ENCODE results near the gene RSRP1. TPM values are rescaled to one million over a fixed set of nuclear protein-coding genes. Genes with fewer than 3 reads are reported as not detected.
"Not testable (repeated sequence)": the region's sequence is repeated elsewhere in the genome, so short reads cannot be mapped to it uniquely, and the experiment has no call there.

RSRP1 gene
- total and polyA plus RNA-seq, 2 donors (not counting 1 experiment from before 2014, with no cell fraction given) = 387 to 482 TPM

DNA sequence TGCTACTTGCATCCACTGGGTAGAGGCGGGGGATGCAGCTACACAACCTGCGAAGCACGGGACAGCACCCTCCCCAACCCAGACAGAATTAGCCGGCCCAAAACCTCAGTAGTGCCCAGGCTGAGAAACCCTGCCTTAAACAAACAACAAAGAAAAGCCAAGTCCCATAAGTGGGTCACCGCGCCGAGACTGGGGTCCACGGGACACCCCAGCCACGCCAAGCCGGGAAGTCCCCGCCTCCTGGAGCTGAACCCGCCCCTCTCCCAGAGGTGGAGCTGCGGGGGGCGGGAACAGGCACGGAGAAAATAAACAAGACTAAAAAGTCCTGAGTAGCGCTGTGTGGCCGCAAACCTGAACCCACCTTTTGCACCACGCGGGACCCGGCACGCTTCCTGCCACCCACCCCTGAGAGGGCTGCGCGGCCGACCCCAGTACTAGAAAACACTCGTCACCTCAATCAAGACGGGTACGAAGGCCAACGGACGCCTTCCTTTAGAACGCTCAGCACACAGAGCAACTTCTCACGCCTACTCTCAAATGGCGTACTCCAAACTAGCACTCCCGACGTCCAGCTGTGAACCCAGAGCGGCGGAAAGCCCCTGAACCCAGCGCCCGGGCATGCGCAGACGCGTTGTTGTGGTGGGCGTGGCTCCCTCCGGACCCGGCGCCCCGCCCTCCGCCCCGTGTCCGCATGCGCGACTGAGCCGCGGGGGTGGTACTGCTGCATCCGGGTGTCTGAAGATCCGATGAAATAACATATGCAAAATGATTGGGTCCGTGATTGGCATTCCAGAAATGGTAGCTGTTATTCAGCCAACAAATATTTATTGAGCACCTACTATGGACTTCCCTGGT lies 20.3 kb upstream of the RSRP1 start:
- H3K27me3 ChIP-seq (replicated peaks in 1 of 4; ENCODE audit: control extremely low read depth in 1 of 4, control insufficient read depth in 3 of 4, insufficient read depth in 4 of 4, low read length in 3 of 4); H4K20me1 ChIP-seq (ENCODE audit: control insufficient read depth, insufficient read depth, low read length, poor library complexity, severe bottlenecking); H3K9me3 ChIP-seq (ENCODE audit: control extremely low read depth in 1 of 3, control insufficient read depth in 2 of 3, insufficient read depth in 1 of 3, low read length in 2 of 3); H3K9me3 Mint-ChIP-seq (ENCODE audit: insufficient read depth); DNase-seq; CTCF ChIA-PET; H3K36me3 ChIP-seq (replicated peaks in 1 of 2; ENCODE audit: control extremely low read depth in 1 of 2, control insufficient read depth in 1 of 2, extremely low read depth in 1 of 2, insufficient read depth in 2 of 2, low read length in 1 of 2); H3K4me1 ChIP-seq (ENCODE audit: control insufficient read depth in 2 of 2, insufficient read depth in 2 of 2, low read length in 2 of 2); H3K27me3 Mint-ChIP-seq: not testable (repeated sequence)
- H3K4me2 ChIP-seq (replicated peaks; ENCODE audit: low read depth, low read length, poor library complexity, severe bottlenecking) = peak overlapping the region; percentile 38
- peak overlapping the region; percentile 96 for H3K4me3 Mint-ChIP-seq
- H3K79me2 ChIP-seq (ENCODE audit: control insufficient read depth, insufficient read depth, low read length) = peaks cover 12% of the 10 kb centered on the region
- peak; percentile 80 for ATAC-seq (ENCODE audit: low read depth)
- POLR2A ChIA-PET = interaction anchor here (0.6 to 1.5 kb wide), 3 partner anchors 20 to 35 kb away, joined by 4 to 7 read pairs (median 4); partner anchors contain the start of genes RSRP1 and SYF2
- peak overlapping the region; percentile 96 for H3K27ac Mint-ChIP-seq
- H3K4me1 Mint-ChIP-seq = peaks cover 22% of the 10 kb centered on the region
- WGBS (ENCODE audit: insufficient coverage) = 2% methylated on average over 6 of the region's 56 CpGs
- peak overlapping the region in 4 of 5 experiments; percentile 42 to 55 (median 50) for H3K4me3 ChIP-seq (ENCODE audit: control extremely low read depth in 1 of 5, extremely low read depth in 1 of 5, insufficient read depth in 1 of 5, low read depth in 2 of 5, low read length in 4 of 5)
- intact Hi-C loops (cut with micrococcal nuclease) = loop anchor here (1.0 to 5.0 kb wide), 2 partner anchors 20 to 35 kb away; partner anchors contain the start of genes RSRP1 and SYF2
- peak overlapping the region; percentile 57 for H3K9ac ChIP-seq (ENCODE audit: low read length)
- peak overlapping the region; percentile 71 to 72 for H3K27ac ChIP-seq (ENCODE audit: low read length in 2 of 2)
- peak overlapping the region; percentile 64 for H2AFZ ChIP-seq (ENCODE audit: insufficient read depth, low read depth, low read length, poor library complexity, severe bottlenecking)

DNA sequence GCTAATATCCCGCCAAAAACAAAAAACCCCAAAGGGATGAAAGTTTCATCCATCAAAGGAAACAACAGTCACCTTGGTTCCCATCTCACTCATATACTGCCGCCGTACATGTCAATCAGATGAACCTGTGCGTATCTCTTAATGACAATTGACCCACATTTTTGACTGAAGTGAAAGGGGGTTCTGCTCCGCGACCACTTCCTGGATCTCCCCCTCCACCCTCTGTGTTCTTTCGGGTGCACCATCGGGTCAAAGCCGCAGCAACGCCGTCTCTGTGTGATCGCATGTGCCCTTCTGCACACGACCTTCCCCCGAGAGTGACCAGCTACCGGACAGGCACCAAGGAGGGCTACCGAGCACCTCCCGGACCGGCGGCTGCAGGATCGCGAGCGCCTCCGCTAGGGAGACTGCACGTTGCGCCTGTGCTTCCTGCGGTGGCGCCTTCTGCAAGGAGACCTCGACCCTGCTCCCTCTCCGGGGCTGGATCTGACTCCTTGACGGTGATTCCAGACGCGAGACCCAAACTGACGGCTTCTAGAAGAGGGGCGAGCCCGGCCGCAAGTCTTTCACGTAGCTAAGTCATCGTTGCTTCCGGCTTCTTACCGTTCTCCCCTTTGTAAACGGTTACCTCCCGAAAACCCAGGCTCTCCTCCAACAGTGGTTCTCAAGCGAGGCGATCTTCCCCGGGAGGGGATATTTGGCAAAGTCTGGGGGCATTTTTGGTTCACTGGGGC lies 19.5 kb upstream of the RSRP1 start:
- H4K20me1 ChIP-seq (ENCODE audit: control insufficient read depth, insufficient read depth, low read length, poor library complexity, severe bottlenecking); H2AFZ ChIP-seq (ENCODE audit: insufficient read depth, low read depth, low read length, poor library complexity, severe bottlenecking); POLR2A ChIA-PET; H3K27me3 ChIP-seq (replicated peaks in 1 of 4; ENCODE audit: control extremely low read depth in 1 of 4, control insufficient read depth in 3 of 4, insufficient read depth in 4 of 4, low read length in 3 of 4); H3K9me3 Mint-ChIP-seq (ENCODE audit: insufficient read depth); H3K4me1 ChIP-seq (ENCODE audit: control insufficient read depth in 2 of 2, insufficient read depth in 2 of 2, low read length in 2 of 2); H3K9me3 ChIP-seq (ENCODE audit: control extremely low read depth in 1 of 3, control insufficient read depth in 2 of 3, insufficient read depth in 1 of 3, low read length in 2 of 3); DNase-seq; H3K36me3 ChIP-seq (replicated peaks in 1 of 2; ENCODE audit: control extremely low read depth in 1 of 2, control insufficient read depth in 1 of 2, extremely low read depth in 1 of 2, insufficient read depth in 2 of 2, low read length in 1 of 2); H3K27me3 Mint-ChIP-seq; CTCF ChIA-PET: not testable (repeated sequence)
- Histone ChIP-seq H3K9ac (ENCODE audit: low read length) (peak overlapping the region; percentile 57), H3K79me2 (ENCODE audit: control insufficient read depth, insufficient read depth, low read length) (peaks cover 17% of the 10 kb centered on the region), H3K4me2 (replicated peaks; ENCODE audit: low read depth, low read length, poor library complexity, severe bottlenecking) (peak overlapping the region; percentile 53), H3K27ac (ENCODE audit: low read length in 2 of 2) (peak overlapping the region in 1 of 2 donors; percentile 23), H3K4me3 (ENCODE audit: control extremely low read depth in 1 of 5, extremely low read depth in 1 of 5, insufficient read depth in 1 of 5, low read depth in 2 of 5, low read length in 4 of 5) (peak overlapping the region; percentile 7 to 53 (median 42))
- Mint-ChIP-seq H3K4me1 (peaks cover 25% of the 10 kb centered on the region), H3K4me3 (peak overlapping the region; percentile 90), H3K27ac (peak overlapping the region; percentile 83)
- intact Hi-C loops (cut with micrococcal nuclease) = loop anchor here (5.0 kb wide), 1 partner anchor 34 kb away; the partner anchor contains the start of gene SYF2
- WGBS (ENCODE audit: insufficient coverage) = 0% methylated on average over 1 of the region's 45 CpGs
- ATAC-seq (ENCODE audit: low read depth) = peak; percentile 18

DNA sequence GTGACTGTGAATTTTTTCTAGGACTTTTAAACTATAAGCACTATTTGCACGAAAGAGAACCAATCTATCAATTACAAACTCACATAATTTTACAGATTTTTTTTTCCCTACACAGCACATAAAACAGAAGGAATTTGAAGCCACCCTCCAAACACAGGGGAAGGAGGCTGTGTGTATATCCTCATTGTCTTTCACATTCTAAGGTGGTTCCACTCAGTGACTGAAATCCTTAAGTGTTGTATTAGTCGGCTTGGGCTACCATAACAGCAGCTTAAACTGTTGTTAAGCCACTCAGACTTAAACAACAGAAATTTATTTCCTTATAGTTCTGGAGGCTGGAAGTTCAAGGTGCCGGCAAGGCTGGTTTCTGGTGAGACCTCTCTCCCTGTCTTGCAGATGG lies 13.1 kb upstream of the RSRP1 start:
- H3K4me3 Mint-ChIP-seq; H3K27me3 ChIP-seq (replicated peaks in 1 of 4; ENCODE audit: control extremely low read depth in 1 of 4, control insufficient read depth in 3 of 4, insufficient read depth in 4 of 4, low read length in 3 of 4); H3K36me3 ChIP-seq (replicated peaks in 1 of 2; ENCODE audit: control extremely low read depth in 1 of 2, control insufficient read depth in 1 of 2, extremely low read depth in 1 of 2, insufficient read depth in 2 of 2, low read length in 1 of 2); H3K4me3 ChIP-seq (ENCODE audit: control extremely low read depth in 1 of 5, extremely low read depth in 1 of 5, insufficient read depth in 1 of 5, low read depth in 2 of 5, low read length in 4 of 5); intact Hi-C loops (cut with micrococcal nuclease); H2AFZ ChIP-seq (ENCODE audit: insufficient read depth, low read depth, low read length, poor library complexity, severe bottlenecking); H3K27me3 Mint-ChIP-seq; CTCF ChIA-PET; H3K4me1 ChIP-seq (ENCODE audit: control insufficient read depth in 2 of 2, insufficient read depth in 2 of 2, low read length in 2 of 2); DNase-seq; H3K4me2 ChIP-seq (replicated peaks; ENCODE audit: low read depth, low read length, poor library complexity, severe bottlenecking); POLR2A ChIA-PET; ATAC-seq (ENCODE audit: low read depth); H3K27ac ChIP-seq (ENCODE audit: low read length in 2 of 2); H3K9ac ChIP-seq (ENCODE audit: low read length); H3K27ac Mint-ChIP-seq; H3K9me3 ChIP-seq (ENCODE audit: control extremely low read depth in 1 of 3, control insufficient read depth in 2 of 3, insufficient read depth in 1 of 3, low read length in 2 of 3); H3K9me3 Mint-ChIP-seq (ENCODE audit: insufficient read depth): not testable (repeated sequence)
- H3K4me1 Mint-ChIP-seq = peaks cover 20% of the 10 kb centered on the region
- 100% methylated on average over 1 of the region's 3 CpGs for WGBS (ENCODE audit: insufficient coverage)
- peaks cover 51% of the 10 kb centered on the region for H3K79me2 ChIP-seq (ENCODE audit: control insufficient read depth, insufficient read depth, low read length)
- peaks cover 39% of the 10 kb centered on the region for H4K20me1 ChIP-seq (ENCODE audit: control insufficient read depth, insufficient read depth, low read length, poor library complexity, severe bottlenecking)
